Liver (tissue), 9 donors: ENCODE data around the gene GJB1. TPM values are rescaled to one million over a fixed set of nuclear protein-coding genes. Genes with fewer than 3 reads are reported as not detected.

ENCODE experiments used
- DNase-seq: peaks from one replicate; pipeline ENCODE4 v3.0.0-alpha.2; 2017; ENCODE audit warnings: low spot score
- H3K27ac ChIP-seq, 2 donors: one replicate each; pipeline ENCODE4 v1.7.0; 2013; ENCODE audit warnings: inconsistent platforms in 2 of 2, low read length in 2 of 2, control low read depth in 1 of 2, low read depth in 1 of 2, mild to moderate bottlenecking in 1 of 2
- H3K27me3 ChIP-seq, 4 donors: one replicate each; pipeline versions ENCODE4 v1.6.1 to v1.7.0; 2013; ENCODE audit warnings: low read length in 3 of 4, inconsistent platforms in 1 of 4, mild to moderate bottlenecking in 1 of 4, moderate library complexity in 1 of 4; ENCODE audit not compliant: control insufficient read depth in 4 of 4, insufficient read depth in 4 of 4
- H3K36me3 ChIP-seq, 4 donors: one replicate each; pipeline versions ENCODE4 v1.6.1 to v1.7.0; 2013; ENCODE audit warnings: low read length in 3 of 4, mild to moderate bottlenecking in 3 of 4, low read depth in 1 of 4, moderate library complexity in 1 of 4; ENCODE audit not compliant: control insufficient read depth in 4 of 4, insufficient read depth in 3 of 4
- H3K4me1 ChIP-seq, 4 donors: one replicate each; pipeline versions ENCODE4 v1.6.1 to v1.7.0; 2013; ENCODE audit warnings: low read length in 3 of 4, mild to moderate bottlenecking in 3 of 4, moderate library complexity in 1 of 4; ENCODE audit not compliant: control insufficient read depth in 4 of 4, insufficient read depth in 4 of 4
- H3K4me3 ChIP-seq, 3 donors: one replicate each; pipeline versions ENCODE4 v1.6.1 to v1.7.0; 2013; ENCODE audit warnings: low read length in 3 of 3, control low read depth in 1 of 3, low read depth in 1 of 3, mild to moderate bottlenecking in 1 of 3
- H3K9ac ChIP-seq, 2 donors: one replicate each; pipeline ENCODE4 v1.7.0; 2013; ENCODE audit warnings: low read length in 2 of 2, mild to moderate bottlenecking in 2 of 2, moderate library complexity in 2 of 2, control low read depth in 1 of 2, low read depth in 1 of 2
- H3K9me3 ChIP-seq, 4 donors: one replicate each; pipeline versions ENCODE4 v1.6.1 to v1.7.0; 2013; ENCODE audit warnings: low read length in 3 of 4; ENCODE audit not compliant: control insufficient read depth in 4 of 4
- CTCF ChIP-seq: fragments of 150-350 bp; IDR thresholded peaks from 2 replicates; pipeline ENCODE4 v1.5.1; 2017; ENCODE audit warnings: improper control_type of control experiment, low read depth, low read length; ENCODE audit not compliant: missing input control
- EGR1 ChIP-seq, 2 donors: IDR thresholded peaks; 2 replicates each; pipeline ENCODE4 v1.6.1; 2016 to 2018; ENCODE audit warnings: antibody characterized with exemption in 2 of 2, low read depth in 2 of 2
- FOXA1 ChIP-seq: IDR thresholded peaks from 2 replicates; pipeline ENCODE4 v1.6.1; 2016; ENCODE audit warnings: antibody characterized with exemption
- FOXA2 ChIP-seq: IDR thresholded peaks from 2 replicates; pipeline ENCODE4 v1.6.1; 2016; ENCODE audit warnings: antibody characterized with exemption
- GABPA ChIP-seq, 2 donors: IDR thresholded peaks in 1 of 2; conservative IDR thresholded peaks in 1 of 2; 2 replicates each; pipeline ENCODE4 v1.6.1; 2016; ENCODE audit warnings: antibody characterized with exemption in 2 of 2, mild to moderate bottlenecking in 1 of 2, moderate library complexity in 1 of 2
- HNF4A ChIP-seq, 2 donors: conservative IDR thresholded peaks; 2 replicates each; pipeline ENCODE4 v1.6.1; 2016; ENCODE audit warnings: antibody characterized with exemption in 2 of 2, mild to moderate bottlenecking in 2 of 2
- HNF4G ChIP-seq: IDR thresholded peaks from 2 replicates; pipeline ENCODE4 v1.6.1; 2016; ENCODE audit warnings: antibody characterized with exemption
- JUND ChIP-seq, 2 donors: IDR thresholded peaks; 2 replicates each; pipeline ENCODE4 v1.6.1; 2016; ENCODE audit warnings: antibody characterized with exemption in 2 of 2
- NR2F2 ChIP-seq: IDR thresholded peaks from 2 replicates; pipeline ENCODE4 v1.6.1; 2016; ENCODE audit warnings: antibody characterized with exemption
- RAD21 ChIP-seq, 2 donors: IDR thresholded peaks; 2 replicates each; pipeline ENCODE4 v1.6.1; 2016; ENCODE audit warnings: antibody characterized with exemption in 2 of 2, mild to moderate bottlenecking in 2 of 2
- REST ChIP-seq: IDR thresholded peaks from 2 replicates; pipeline ENCODE4 v1.6.1; 2016; ENCODE audit warnings: antibody characterized with exemption, mild to moderate bottlenecking
- RXRA ChIP-seq, 2 donors: IDR thresholded peaks; 2 replicates each; pipeline ENCODE4 v1.6.1; 2017 to 2018; ENCODE audit warnings: antibody characterized with exemption in 2 of 2, mild to moderate bottlenecking in 1 of 2
- SP1 ChIP-seq: IDR thresholded peaks from 2 replicates; pipeline ENCODE4 v1.6.1; 2018; ENCODE audit warnings: antibody characterized with exemption, mild to moderate bottlenecking
- TAF1 ChIP-seq: conservative IDR thresholded peaks from 2 replicates; pipeline ENCODE4 v1.6.1; 2016; ENCODE audit warnings: antibody characterized with exemption, mild to moderate bottlenecking
- YY1 ChIP-seq: IDR thresholded peaks from 2 replicates; pipeline ENCODE4 v1.6.1; 2016; ENCODE audit warnings: antibody characterized with exemption, mild to moderate bottlenecking
- ZBTB33 ChIP-seq: IDR thresholded peaks from 2 replicates; pipeline ENCODE4 v1.6.1; 2016; ENCODE audit warnings: antibody characterized with exemption
- WGBS: extraction: QIAGEN DNeasy Blood & Tissue Kit; methylation state at CpG from one replicate; pipeline ENCODE4 v1.1.7; 2013; 5-methylcytosine and 5-hydroxymethylcytosine counted together
- polyA plus RNA-seq, 2 donors: library from polyadenylated mRNA; stranded (reverse) in 1 of 2; unstranded in 1 of 2; fragments of 200-250 nt in 1 of 2; fragments of >200 nt in 1 of 2; fragmentation: Nextera tagmentation in 1 of 2; extraction: Ambion mirVana in 1 of 2; gene quantifications; one replicate each; pipeline versions ENCODE4 v1.2.1 to v1.2.3, GENCODE V29; 2013 to 2015
- total RNA-seq, 2 donors: library from RNA; depleted of rRNA; stranded (reverse); fragments of >200 nt; gene quantifications; one replicate each; pipeline ENCODE4 v1.2.3, GENCODE V29; 2014
- TF ChIP-seq, protein P1 (sequence below): IDR thresholded peaks from 2 replicates; pipeline ENCODE4 v1.6.1; 2016; ENCODE audit warnings: antibody characterized with exemption
- TF ChIP-seq, protein P2 (sequence below): IDR thresholded peaks from 2 replicates; pipeline ENCODE4 v1.6.1; 2016; ENCODE audit warnings: antibody characterized with exemption
- donor health status: healthy.
- donor health status: healthy.
- donor health status: healthy.
- donor health status: healthy.
- donor health status: healthy.

GJB1 gene
- total and polyA plus RNA-seq, 4 donors, result 77.1 to 251 (median 199) TPM

DNA sequence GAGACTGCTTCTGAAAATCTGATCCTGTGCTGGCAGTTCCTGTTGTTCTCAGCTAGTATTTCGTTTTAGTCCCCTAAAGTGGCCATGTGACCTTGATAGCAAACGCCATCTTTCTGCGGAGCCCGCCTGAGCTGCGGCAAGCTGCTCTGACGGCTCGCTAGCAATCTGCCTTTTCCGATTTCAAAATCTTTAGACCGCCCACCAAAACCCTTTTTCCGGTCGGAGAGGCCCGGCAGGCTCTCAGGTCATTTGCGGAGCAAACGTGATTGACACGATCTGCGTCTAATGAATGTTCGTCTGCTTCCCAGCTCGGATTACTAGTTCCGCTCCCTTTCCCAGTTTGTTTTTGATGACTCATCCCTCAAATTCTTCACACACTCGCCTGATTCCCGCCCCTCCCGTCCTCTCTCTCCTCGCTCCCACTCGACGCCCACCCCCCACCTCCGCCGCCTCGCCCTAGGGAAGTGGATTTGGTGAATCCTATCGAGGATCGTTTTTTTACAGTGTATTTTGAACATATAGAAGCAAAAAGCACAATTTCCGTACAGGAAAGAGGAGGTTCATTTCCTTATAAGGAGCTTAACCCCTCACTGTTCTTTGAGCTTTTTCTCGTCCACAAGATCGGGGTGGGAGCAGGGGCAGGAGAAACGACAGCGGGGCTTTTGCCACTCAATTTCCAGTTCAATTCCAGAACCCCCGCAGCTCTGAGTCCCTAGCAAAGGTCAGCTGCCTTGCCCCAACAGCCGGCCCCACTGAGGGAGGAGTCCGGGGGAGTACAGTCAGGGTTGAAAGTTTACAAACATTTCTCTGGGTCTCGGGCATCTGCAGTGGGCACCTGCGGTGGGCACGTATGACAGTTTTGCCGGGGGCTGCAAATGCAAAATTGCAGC, 40.9 kb upstream of the GJB1 start:
- Histone ChIP-seq H3K4me1 (peaks cover 2 to 38% (median 30%) of the 10 kb centered on the region in 4 donors), H3K27ac (peak overlapping the region; percentile 93), H3K9me3 (no peaks in the 10 kb centered on the region), H3K9ac (peak overlapping the region; percentile 40 to 93), H3K36me3 (no peaks in the 10 kb centered on the region), H3K27me3 (peaks cover 0 to 3% (median 0%) of the 10 kb centered on the region in 4 donors), H3K4me3 (peak overlapping the region; percentile 20 to 51 (median 41))
- WGBS, result 1% methylated on average over 42 of the region's 42 CpGs
- DNase-seq, result peak; percentile 77
- TF ChIP-seq REST (peak; percentile 84), HNF4A (conservative IDR thresholded peaks at IDR 0.05) (peak in 1 of 2 donors; percentile 5), SP1 (peak; percentile 75), JUND (IDR thresholded peaks at IDR 0.05) (peak; percentile 90 to 95), RXRA (IDR thresholded peaks at IDR 0.05) (peak in 1 of 2 donors; percentile 22), CTCF (no peak), GABPA (IDR thresholded peaks at IDR 0.05 in 1 of 2, conservative IDR thresholded peaks at IDR 0.05 in 1 of 2) (peak; percentile 77 to 89), FOXA1 (no peak), FOXA2 (no peak), EGR1 (IDR thresholded peaks at IDR 0.05; ENCODE audit: low read depth in 2 of 2) (no peak), HNF4G (no peak), ZBTB33 (peak; percentile 55), RAD21 (IDR thresholded peaks at IDR 0.05) (peak; percentile 28 to 31), YY1 (peak; percentile 96), NR2F2 (no peak), TAF1 (peak; percentile 83)
- TF ChIP-seq, protein P1, sequence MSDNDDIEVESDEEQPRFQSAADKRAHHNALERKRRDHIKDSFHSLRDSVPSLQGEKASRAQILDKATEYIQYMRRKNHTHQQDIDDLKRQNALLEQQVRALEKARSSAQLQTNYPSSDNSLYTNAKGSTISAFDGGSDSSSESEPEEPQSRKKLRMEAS, result peak; percentile 35
- TF ChIP-seq, protein P2, sequence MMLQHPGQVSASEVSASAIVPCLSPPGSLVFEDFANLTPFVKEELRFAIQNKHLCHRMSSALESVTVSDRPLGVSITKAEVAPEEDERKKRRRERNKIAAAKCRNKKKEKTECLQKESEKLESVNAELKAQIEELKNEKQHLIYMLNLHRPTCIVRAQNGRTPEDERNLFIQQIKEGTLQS, result peak; percentile 77
